ENCODE results near the gene RDH16. TPM values are rescaled to one million over a fixed set of nuclear protein-coding genes. Genes with fewer than 3 reads are reported as not detected.

The RDH16 gene, protein sequence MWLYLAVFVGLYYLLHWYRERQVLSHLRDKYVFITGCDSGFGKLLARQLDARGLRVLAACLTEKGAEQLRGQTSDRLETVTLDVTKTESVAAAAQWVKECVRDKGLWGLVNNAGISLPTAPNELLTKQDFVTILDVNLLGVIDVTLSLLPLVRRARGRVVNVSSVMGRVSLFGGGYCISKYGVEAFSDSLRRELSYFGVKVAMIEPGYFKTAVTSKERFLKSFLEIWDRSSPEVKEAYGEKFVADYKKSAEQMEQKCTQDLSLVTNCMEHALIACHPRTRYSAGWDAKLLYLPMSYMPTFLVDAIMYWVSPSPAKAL
- 1.8 TPM for polyA plus RNA-seq (2012; ENCODE audit: insufficient read depth, insufficient read length, low read depth)

DNA sequence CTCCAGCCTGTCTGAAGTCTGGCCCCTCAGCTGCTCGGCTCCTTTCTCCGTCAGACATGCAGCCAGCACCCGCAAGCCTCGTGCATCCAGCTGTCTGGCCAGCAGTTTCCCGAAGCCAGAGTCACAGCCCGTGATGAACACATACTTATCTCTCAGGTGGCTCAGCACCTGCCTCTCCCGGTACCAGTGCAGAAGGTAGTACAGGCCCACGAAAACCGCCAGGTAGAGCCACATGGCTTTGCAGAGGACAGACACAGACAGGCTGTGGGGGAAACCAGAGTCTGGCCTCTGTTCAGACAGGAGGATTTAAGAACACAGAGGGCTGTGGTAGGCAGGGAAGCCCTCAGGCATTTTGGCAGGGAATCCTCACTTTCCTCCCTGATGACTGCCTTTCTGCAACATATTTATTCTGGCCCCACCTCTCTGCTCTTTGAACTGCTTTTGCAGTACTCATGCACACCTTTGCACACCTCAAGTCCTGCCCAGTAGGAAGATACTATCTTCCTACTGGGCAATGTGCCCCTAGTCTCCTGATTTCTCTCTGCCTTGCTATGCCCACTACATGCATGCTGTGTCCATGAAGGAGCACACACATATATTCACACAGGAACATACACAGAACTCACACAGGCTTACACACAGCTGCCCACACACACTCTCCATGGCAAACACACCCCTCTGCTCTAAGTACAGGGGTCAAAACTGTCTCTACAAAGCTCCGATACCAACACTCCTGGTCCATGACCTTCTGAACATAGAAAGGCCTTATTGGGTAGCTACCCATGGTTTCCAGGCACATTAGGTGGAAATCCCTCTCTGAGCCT is at the start of gene RDH16:
TSS of gene RDH16 (minus strand) at position 380 of the 824 bp plus-strand sequence. CDS start at position 234, 146 bp downstream.
- H3K27me3 ChIP-seq, result peaks cover 10% of the 10 kb centered on the region; the same call in 1 of the 2 replicates
- DNase-seq, result no peak
- TF ChIP-seq, protein P1, sequence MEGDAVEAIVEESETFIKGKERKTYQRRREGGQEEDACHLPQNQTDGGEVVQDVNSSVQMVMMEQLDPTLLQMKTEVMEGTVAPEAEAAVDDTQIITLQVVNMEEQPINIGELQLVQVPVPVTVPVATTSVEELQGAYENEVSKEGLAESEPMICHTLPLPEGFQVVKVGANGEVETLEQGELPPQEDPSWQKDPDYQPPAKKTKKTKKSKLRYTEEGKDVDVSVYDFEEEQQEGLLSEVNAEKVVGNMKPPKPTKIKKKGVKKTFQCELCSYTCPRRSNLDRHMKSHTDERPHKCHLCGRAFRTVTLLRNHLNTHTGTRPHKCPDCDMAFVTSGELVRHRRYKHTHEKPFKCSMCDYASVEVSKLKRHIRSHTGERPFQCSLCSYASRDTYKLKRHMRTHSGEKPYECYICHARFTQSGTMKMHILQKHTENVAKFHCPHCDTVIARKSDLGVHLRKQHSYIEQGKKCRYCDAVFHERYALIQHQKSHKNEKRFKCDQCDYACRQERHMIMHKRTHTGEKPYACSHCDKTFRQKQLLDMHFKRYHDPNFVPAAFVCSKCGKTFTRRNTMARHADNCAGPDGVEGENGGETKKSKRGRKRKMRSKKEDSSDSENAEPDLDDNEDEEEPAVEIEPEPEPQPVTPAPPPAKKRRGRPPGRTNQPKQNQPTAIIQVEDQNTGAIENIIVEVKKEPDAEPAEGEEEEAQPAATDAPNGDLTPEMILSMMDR (IDR thresholded peaks at IDR 0.05; ENCODE audit: low read depth, low read length), result no peak

DNA sequence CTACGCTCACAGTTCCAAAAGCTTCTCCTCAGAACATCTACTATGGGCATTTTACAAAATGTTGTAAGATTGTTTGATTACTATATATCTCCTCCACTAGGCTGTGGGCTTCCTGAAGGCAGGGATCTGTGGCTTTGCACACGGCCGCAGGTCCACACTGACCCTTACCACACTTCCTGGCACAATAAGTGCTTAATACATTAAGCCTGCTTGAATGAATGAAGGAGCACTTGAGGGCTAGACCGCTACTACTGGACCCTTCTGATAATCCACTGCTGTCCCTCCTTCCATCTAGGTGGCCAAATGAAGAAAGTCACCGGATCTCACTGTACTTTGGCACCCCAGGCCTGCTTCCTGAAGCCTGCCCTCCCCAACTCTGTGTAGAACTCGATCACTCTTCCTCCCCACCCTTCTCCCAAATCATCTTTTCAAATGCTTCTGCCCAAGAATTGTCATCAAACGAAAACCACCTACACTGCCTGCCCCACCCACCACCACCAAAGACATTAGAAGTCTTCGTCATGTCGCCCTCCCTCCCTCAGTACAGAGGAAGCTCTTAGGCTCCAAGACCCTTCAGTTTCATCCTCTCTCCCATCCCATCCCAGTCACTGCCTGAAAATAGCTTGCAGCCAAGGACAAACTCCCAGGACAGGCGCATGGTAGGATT is 49.5 kb upstream of the RDH16 start:
- H3K4me3 ChIP-seq (ENCODE audit: low read depth, low read length), result peak overlapping the region; percentile 4
- H3K27me3 ChIP-seq, result no peaks in the 10 kb centered on the region
- no peaks in the 10 kb centered on the region for H3K4me1 ChIP-seq
- H3K36me3 ChIP-seq, result peaks cover 25% of the 10 kb centered on the region
- H3K9me3 ChIP-seq, result no peaks in the 10 kb centered on the region
- no peak for DNase-seq
- TF ChIP-seq, protein P1 (IDR thresholded peaks at IDR 0.05; ENCODE audit: low read depth, low read length), result no peak

More for the DNA sequence above, at the start of gene RDH16:
- Histone ChIP-seq H3K4me1 (no peaks in the 10 kb centered on the region), H3K36me3 (no peaks in the 10 kb centered on the region), H3K4me3 (ENCODE audit: low read depth, low read length) (no peak within 1 kb of the TSS), H3K9me3 (peaks cover 3% of the 10 kb centered on the region; the same call in 1 of the 2 replicates)

DNA sequence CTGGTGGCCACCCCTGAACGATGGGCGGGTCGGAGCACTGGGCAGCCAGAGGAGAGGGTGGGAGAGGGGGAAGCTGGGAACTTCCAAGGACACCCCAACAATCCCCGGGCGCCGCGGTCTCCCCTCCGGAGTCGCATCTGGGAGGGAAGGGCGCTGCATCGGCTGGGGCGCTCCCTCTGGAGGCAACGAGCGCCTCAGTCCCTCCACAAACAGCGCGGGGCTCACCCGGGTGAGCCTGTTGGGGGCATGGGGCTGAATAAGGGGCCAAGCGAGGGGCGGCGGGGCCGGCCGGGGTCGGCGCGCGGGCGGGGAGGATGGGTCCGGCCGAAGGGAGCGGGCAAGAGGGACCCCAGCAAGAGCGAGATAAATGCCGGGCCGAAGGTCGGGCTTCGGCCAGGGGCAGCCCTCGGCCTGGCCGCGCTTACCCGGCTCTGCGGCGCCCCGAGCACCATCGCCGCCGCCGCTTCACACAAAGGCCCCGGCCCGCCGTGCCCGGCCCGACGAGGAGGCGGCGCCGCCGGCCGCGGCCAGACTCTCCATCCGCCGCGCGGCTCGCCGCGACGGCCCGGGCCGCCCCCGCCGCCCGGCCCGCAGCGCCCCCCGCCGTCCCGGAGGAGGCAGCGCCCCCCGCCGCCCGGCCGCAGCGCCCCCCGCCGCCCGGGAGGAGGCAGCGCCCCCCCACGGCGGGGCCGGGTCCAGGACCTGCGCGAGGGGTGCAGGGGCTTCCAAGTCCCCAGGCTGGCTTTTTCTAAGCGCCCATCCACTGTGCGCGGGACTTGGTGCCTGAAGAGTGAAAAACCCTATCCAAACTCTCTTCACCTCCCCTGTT is 48.8 kb upstream of the RDH16 start, which contains the start of gene ZBTB39:
TSS of gene ZBTB39 (minus strand) at position 567 of the 829 bp plus-strand sequence. CDS start 1,629 bp downstream, outside the sequence.
- Histone ChIP-seq H3K4me3 (ENCODE audit: low read depth, low read length) (peak within 1 kb of the TSS; percentile 85), H3K4me1 (no peaks in the 10 kb centered on the region), H3K27me3 (no peaks in the 10 kb centered on the region), H3K36me3 (peaks cover 33% of the 10 kb centered on the region), H3K9me3 (no peaks in the 10 kb centered on the region)
- peak; percentile 81 for DNase-seq
- TF ChIP-seq, protein P1 (IDR thresholded peaks at IDR 0.05; ENCODE audit: low read depth, low read length), result peak; percentile 41; the same call in 1 of the 2 replicates

DNA sequence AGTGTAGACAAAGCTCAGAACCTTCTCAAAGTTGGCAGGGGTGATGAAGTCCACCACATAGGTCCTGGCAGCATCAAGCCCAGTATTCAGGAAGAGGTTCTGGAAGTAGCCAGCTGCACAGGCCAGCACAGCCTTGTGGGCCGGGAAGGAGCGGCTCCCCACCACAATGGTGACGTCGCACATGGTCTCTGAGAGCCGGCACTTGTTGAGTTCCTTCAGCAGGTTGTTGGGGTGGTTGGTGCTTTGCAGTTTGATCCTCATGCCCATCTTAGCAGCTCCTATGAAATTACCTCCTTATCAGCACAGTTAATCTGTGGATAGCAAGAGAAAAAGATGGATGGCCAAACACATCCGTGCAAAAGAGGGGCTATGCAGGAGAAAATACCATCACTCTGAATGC is 47.2 kb upstream of the RDH16 start:
- H3K4me3 ChIP-seq (ENCODE audit: low read depth, low read length), result no peak overlapping the region

DNA sequence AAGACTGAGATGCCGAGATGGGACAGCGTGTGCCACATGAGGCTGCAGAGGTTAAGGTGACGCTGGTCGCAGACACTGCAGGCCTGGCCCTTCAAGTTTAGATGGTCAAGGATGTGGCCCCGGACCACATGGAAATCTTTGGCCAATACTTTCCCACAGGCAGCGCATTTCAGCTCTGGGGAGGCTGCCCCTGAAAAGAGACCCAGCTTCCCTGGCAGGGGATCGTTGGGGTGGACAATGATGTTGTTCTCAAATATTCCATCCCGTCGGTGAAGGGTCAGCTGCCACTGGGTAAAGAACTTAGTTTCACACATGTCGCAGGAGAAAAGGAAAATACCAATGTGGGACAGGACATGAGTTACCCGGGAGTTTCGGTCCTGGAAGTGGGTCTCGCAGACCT is 46.0 kb upstream of the RDH16 start:
- peaks cover 41% of the 10 kb centered on the region for H3K36me3 ChIP-seq
- no peaks in the 10 kb centered on the region for H3K9me3 ChIP-seq
- no peaks in the 10 kb centered on the region for H3K4me1 ChIP-seq
- no peak for DNase-seq
- TF ChIP-seq, protein P1 (IDR thresholded peaks at IDR 0.05; ENCODE audit: low read depth, low read length), result no peak
- H3K4me3 ChIP-seq (ENCODE audit: low read depth, low read length), result no peak overlapping the region
- H3K27me3 ChIP-seq, result no peaks in the 10 kb centered on the region

More for the DNA sequence above, 47.2 kb upstream of the RDH16 start:
- Histone ChIP-seq H3K36me3 (peaks cover 41% of the 10 kb centered on the region), H3K4me1 (no peaks in the 10 kb centered on the region), H3K27me3 (no peaks in the 10 kb centered on the region), H3K9me3 (no peaks in the 10 kb centered on the region)
- TF ChIP-seq, protein P1 (IDR thresholded peaks at IDR 0.05; ENCODE audit: low read depth, low read length), result no peak
- DNase-seq, result no peak

Data from BE2C (cell line).